Hepatocyte (in vitro differentiated cells): ENCODE results near the gene SLC18A2. TPM values are rescaled to one million over a fixed set of nuclear protein-coding genes. Genes with fewer than 3 reads are reported as not detected.

Experiments
- DNase-seq: peaks from one replicate; pipeline ENCODE4 v3.0.0-alpha.2; 2016; ENCODE audit warnings: low spot score
- H2AFZ ChIP-seq: fragments of 200-600 bp; sonication (generic); 2 replicates; pipeline ENCODE4 v1.6.0; 2016; ENCODE audit warnings: antibody characterized with exemption, mild to moderate bottlenecking
- H3K27ac ChIP-seq: fragments of 200-600 bp; sonication (generic); 2 replicates; pipeline ENCODE4 v1.5.1; 2016; ENCODE audit warnings: mild to moderate bottlenecking
- H3K27me3 ChIP-seq: fragments of 200-600 bp; sonication (generic); 2 replicates; pipeline ENCODE4 v1.6.1; 2016
- H3K36me3 ChIP-seq: fragments of 200-600 bp; sonication (generic); replicated peaks from 2 replicates; pipeline ENCODE4 v1.5.1; 2016; ENCODE audit warnings: low read depth; ENCODE audit not compliant: insufficient read depth
- H3K4me1 ChIP-seq: fragments of 200-600 bp; sonication (generic); 2 replicates; pipeline ENCODE4 v1.5.1; 2016; ENCODE audit warnings: mild to moderate bottlenecking, moderate library complexity; ENCODE audit not compliant: insufficient read depth
- H3K4me2 ChIP-seq: fragments of 200-600 bp; sonication (generic); 2 replicates; pipeline ENCODE4 v1.6.0; 2016
- H3K4me3 ChIP-seq: fragments of 200-600 bp; sonication (generic); 2 replicates; pipeline ENCODE4 v1.5.1; 2016; ENCODE audit warnings: mild to moderate bottlenecking
- H3K79me2 ChIP-seq: fragments of 200-600 bp; sonication (generic); 2 replicates; pipeline ENCODE4 v1.6.0; 2017; ENCODE audit warnings: mild to moderate bottlenecking
- H3K9me2 ChIP-seq: fragments of 200-600 bp; sonication (generic); replicated peaks from 2 replicates; pipeline ENCODE4 v1.6.0; 2017; ENCODE audit warnings: mild to moderate bottlenecking; ENCODE audit not compliant: insufficient read depth
- H3K9me3 ChIP-seq: fragments of 200-600 bp; sonication (generic); 2 replicates; pipeline ENCODE4 v1.5.1; 2016; ENCODE audit warnings: low read depth, mild to moderate bottlenecking
- H4K20me1 ChIP-seq: fragments of 200-600 bp; sonication (generic); 2 replicates; pipeline ENCODE4 v1.6.0; 2016; ENCODE audit warnings: mild to moderate bottlenecking; ENCODE audit not compliant: insufficient read depth, poor library complexity, severe bottlenecking
- EZH2 ChIP-seq: fragments of 200-600 bp; sonication (generic); IDR thresholded peaks from 2 replicates; pipeline ENCODE4 v1.6.1; 2016; ENCODE audit warnings: antibody characterized with exemption, mild to moderate bottlenecking, borderline replicate concordance
- EZH2phosphoT487 ChIP-seq: fragments of 200-600 bp; sonication (generic); IDR thresholded peaks from one replicate; pipeline ENCODE4 v1.6.1; 2018; ENCODE audit warnings: antibody characterized with exemption, mild to moderate bottlenecking, low read depth, moderate library complexity; ENCODE audit not compliant: unreplicated experiment, severe bottlenecking
- WGBS: methylation state at CpG from one replicate; pipeline ENCODE4 v1.1.6; 2016; ENCODE audit warnings: low lambda C conversion rate; ENCODE audit errors: missing lambda C conversion rate; 5-methylcytosine and 5-hydroxymethylcytosine counted together
- polyA plus RNA-seq: library from polyadenylated mRNA; unstranded; fragments of >200 nt; fragmentation: Nextera tagmentation; extraction: Ambion mirVana; gene quantifications from 2 replicates; pipeline ENCODE4 v1.2.1, GENCODE V29; 2016
- total RNA-seq: library from RNA; depleted of rRNA; stranded (reverse); fragments of >200 nt; gene quantifications from 2 replicates; pipeline ENCODE4 v1.2.3, GENCODE V29; 2014
- TF ChIP-seq, protein P1 (sequence below): fragments of 200-600 bp; sonication (generic); IDR thresholded peaks from 2 replicates; pipeline ENCODE4 v1.5.1; 2016; ENCODE audit warnings: antibody characterized with exemption, mild to moderate bottlenecking; ENCODE audit not compliant: poor library complexity

Gene SLC18A2
- total and polyA plus RNA-seq, 2 experiments from 2014 or later, result 1.3 to 1.6 TPM

DNA sequence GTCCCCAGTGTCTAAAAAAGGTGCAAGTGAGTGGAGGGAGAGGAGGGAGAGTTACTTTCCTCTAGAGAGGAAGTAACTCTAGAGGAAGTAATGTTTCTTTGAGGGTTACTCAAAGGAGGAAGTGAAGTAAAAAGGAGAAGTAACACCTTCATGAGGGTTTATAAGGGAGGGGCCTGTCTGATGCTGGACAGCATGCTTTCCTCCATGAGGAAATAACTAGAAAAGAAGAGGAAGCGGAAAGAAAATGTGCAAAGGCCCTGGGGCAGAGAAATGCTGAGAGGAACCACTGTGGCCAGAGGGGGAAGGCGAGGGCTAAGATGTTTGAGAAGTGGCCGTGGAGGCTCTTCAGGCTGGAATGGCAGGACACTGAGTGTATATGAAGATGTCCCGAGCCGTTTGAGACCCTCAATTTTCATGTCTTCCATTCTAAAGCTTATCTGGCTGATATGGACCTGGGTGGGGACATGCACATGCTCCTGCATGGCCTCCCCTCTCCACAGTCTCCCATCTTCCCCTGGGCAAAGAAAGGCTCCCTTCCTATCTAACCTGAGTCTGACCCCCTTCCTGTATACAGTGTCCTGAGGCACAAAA lies 3.4 kb upstream of the SLC18A2 start:
- Histone ChIP-seq H3K4me3 (no peak overlapping the region), H2AFZ (no peak overlapping the region), H3K9me3 (no peaks in the 10 kb centered on the region), H3K27ac (no peak overlapping the region), H3K36me3 (no peaks in the 10 kb centered on the region), H4K20me1 (no peaks in the 10 kb centered on the region), H3K9me2 (no peaks in the 10 kb centered on the region), H3K27me3 (peaks cover 59% of the 10 kb centered on the region), H3K4me1 (peaks cover 10% of the 10 kb centered on the region), H3K79me2 (no peaks in the 10 kb centered on the region), H3K4me2 (no peak overlapping the region)
- no peak for TF ChIP-seq EZH2phosphoT487
- TF ChIP-seq, protein P1, sequence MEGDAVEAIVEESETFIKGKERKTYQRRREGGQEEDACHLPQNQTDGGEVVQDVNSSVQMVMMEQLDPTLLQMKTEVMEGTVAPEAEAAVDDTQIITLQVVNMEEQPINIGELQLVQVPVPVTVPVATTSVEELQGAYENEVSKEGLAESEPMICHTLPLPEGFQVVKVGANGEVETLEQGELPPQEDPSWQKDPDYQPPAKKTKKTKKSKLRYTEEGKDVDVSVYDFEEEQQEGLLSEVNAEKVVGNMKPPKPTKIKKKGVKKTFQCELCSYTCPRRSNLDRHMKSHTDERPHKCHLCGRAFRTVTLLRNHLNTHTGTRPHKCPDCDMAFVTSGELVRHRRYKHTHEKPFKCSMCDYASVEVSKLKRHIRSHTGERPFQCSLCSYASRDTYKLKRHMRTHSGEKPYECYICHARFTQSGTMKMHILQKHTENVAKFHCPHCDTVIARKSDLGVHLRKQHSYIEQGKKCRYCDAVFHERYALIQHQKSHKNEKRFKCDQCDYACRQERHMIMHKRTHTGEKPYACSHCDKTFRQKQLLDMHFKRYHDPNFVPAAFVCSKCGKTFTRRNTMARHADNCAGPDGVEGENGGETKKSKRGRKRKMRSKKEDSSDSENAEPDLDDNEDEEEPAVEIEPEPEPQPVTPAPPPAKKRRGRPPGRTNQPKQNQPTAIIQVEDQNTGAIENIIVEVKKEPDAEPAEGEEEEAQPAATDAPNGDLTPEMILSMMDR, result no peak
- TF ChIP-seq EZH2, result no peak
- 88% methylated on average over 5 of the region's 5 CpGs for WGBS
- DNase-seq, result no peak

DNA sequence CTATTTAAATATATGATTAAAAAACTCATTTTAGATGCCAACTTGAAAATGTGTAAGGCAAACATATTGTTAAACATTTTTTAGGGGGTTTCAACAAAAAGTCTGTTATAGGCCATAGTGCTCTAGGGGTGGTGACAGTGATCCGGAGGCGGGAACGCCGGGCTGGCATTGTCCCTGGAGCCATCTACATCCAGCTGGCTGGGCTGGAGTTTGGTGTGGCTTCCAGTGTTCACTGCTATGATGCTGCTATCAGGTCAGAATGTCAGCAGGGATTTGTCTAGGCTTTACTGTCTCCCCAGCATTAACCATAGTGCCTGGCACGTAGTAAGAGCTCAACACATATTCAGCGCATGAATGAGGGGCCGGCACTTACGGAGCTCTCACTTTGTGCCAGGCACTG lies 1.9 kb upstream of the SLC18A2 start:
- no peaks in the 10 kb centered on the region for H3K9me3 ChIP-seq
- no peak overlapping the region for H3K27ac ChIP-seq
- no peaks in the 10 kb centered on the region for H3K9me2 ChIP-seq
- no peak overlapping the region for H3K4me3 ChIP-seq
- no peaks in the 10 kb centered on the region for H4K20me1 ChIP-seq
- 71% methylated on average over 8 of the region's 8 CpGs for WGBS
- no peaks in the 10 kb centered on the region for H3K79me2 ChIP-seq
- H3K4me1 ChIP-seq, result peaks cover 10% of the 10 kb centered on the region
- no peak overlapping the region for H3K4me2 ChIP-seq
- DNase-seq, result no peak
- H2AFZ ChIP-seq, result no peak overlapping the region
- no peaks in the 10 kb centered on the region for H3K36me3 ChIP-seq
- peaks cover 74% of the 10 kb centered on the region for H3K27me3 ChIP-seq
- no peak for TF ChIP-seq EZH2
- TF ChIP-seq, protein P1, result no peak
- TF ChIP-seq EZH2phosphoT487, result no peak

DNA sequence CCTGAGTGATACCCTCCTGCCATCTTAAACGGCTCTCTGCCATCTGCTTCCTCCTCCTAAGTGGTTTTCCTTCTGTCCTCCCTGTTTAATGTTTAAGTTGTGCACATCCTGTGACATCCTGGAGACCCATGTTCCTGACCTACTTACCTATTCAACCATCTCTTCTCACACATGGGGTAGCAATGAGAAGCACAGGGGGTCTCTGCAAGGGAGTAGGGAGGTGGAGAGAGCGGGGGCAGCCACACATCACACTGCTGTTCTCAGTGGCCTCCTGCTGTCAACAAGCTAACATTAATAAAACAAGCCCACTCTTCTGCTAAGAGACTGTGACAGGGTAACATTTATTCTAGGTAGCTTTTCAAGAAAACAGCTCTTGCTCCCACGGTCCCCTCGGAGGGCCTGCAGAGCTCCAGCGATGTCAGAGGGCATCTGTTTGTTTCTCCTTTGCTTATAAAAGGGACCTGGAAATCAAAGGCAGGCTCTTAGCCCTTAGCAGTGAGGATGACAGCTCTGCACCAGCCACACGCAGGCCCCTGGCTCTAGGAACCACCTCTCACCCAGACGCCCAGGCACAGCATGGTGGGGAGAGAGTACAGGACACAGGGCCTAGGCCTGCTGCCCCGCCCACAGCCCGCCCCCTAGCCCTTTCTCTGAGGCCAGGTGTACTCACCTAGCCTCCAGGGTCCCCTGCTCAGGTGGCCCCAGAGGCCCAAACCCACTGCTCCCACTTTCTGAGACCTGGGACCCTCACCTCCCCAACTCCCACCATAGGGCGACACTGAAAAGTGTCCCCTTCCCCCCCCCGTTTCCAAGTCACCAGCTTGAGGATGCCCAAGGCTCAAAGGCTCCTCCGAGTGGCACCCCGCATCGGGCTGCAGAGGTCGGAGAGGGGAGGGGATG lies 943 bp upstream of the SLC18A2 start:
- no peak overlapping the region for H3K27ac ChIP-seq
- H4K20me1 ChIP-seq, result no peaks in the 10 kb centered on the region
- H2AFZ ChIP-seq, result no peak overlapping the region
- no peaks in the 10 kb centered on the region for H3K36me3 ChIP-seq
- TF ChIP-seq EZH2phosphoT487, result no peak
- TF ChIP-seq EZH2, result no peak
- TF ChIP-seq, protein P1, result no peak
- peak overlapping the region; percentile 86 for H3K4me2 ChIP-seq
- no peak overlapping the region for H3K4me3 ChIP-seq
- H3K4me1 ChIP-seq, result peaks cover 10% of the 10 kb centered on the region
- no peaks in the 10 kb centered on the region for H3K9me2 ChIP-seq
- no peaks in the 10 kb centered on the region for H3K9me3 ChIP-seq
- WGBS, result 55% methylated on average over 13 of the region's 15 CpGs
- H3K79me2 ChIP-seq, result no peaks in the 10 kb centered on the region
- peaks cover 73% of the 10 kb centered on the region for H3K27me3 ChIP-seq
- DNase-seq, result no peak
